Activated effector memory CD4-positive, alpha-beta T cell treated with Interleukin-2 at 50 U/mL for 16 hours (primary cell): ENCODE measurements around the gene ARMC2.
A peak's percentile ranks its signal among the peaks of the same experiment; 100 is the strongest.
"Not testable (repeated sequence)": the region's sequence is repeated elsewhere in the genome, so short reads cannot be mapped to it uniquely, and the experiment has no call there.

Experiments used
- DNase-seq: peaks from one replicate; pipeline ENCODE4 v3.0.0-alpha.2; 2020

The ARMC2 gene

DNA sequence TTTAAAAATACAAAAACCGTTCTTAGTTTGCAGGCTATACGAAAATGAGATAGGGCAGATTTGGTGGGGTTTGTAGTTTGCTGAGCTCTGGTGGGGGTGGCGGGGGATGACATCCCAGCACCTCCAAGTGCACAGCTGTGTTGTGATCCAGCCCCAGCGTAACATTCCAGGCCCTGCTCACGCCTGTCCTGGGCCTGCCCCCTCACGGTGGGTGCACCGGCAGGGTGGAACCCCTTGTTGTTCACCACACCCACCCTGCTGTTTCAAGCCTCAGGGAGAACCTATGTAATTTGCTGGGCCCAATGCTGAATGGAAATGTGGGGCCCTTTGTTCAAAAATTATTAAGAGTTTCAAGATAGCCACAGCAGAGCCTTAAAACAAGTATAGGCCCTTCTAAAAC, 25.0 kb downstream of the ARMC2 start:
- DNase-seq = no peak

DNA sequence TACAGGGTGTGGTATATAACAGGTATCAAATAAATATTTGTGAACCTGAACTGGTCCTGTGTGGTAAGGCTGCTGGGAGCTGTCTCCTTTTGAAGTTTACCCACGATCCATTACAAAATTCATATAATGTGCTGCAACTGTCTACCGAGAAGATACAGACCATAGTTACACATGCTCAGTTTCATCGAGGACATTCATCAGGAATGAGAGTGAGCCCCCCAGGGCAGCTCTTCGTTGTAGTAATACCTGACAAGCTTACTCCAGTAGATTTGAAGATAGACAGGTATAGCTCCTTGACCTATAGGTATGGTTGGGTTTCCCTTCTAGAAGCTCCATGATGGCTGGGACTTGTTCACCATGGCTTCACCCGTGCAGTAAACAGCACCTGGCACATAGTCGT, 25.7 kb downstream of the ARMC2 start:
- DNase-seq = no peak

DNA sequence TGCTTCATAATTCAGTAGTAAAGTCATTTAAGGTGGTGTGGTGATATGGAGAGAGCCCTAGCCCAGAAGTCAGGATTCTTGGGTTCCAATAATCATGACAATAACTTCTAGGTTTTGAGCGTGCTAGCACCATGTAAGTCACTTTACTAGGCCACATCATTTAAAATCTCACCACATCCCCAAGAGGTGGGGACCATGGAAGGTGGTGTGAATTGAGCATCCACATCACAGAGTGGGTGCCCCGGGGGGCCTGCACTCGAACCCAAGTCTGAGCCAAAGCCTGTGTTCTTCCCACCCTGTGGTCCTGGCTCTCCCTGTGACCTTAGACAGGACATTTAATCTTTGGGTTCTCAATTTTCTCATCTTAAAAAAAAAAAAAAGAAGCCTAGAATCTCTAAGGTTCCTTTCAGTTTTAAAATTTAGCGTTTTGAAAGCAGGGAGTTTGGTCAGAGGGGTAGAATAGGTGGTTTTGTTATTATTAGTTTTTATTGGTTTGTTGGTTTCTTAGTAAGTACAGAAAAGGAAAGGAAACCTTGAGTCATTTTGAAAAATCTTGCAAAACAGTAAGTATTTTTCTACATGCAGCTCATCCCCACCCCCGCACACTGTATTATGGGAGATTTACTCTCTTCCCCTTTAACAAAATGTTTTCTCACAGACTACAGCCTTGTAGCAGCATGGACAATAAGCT, 26.4 kb downstream of the ARMC2 start:
- peak; percentile 16 for DNase-seq

DNA sequence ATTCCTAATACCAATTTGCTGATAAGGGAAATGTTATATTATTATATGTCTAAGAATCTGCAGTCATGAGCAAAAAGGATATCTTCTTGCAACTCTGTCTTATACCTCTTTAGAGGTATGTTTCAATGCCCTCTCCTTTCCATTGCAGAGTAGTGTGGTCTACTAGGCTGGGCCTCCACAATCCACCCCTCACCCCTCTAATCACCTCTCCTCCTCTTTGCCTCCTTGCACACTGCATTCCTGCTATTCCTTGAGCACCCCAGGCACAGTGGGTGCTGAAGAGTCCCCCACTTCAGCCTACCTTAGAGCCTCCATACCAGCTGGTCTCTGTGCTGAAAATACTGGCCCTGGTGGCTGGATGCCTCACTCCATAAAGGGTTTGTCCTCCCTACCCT, 26.9 kb downstream of the ARMC2 start:
- no peak for DNase-seq

DNA sequence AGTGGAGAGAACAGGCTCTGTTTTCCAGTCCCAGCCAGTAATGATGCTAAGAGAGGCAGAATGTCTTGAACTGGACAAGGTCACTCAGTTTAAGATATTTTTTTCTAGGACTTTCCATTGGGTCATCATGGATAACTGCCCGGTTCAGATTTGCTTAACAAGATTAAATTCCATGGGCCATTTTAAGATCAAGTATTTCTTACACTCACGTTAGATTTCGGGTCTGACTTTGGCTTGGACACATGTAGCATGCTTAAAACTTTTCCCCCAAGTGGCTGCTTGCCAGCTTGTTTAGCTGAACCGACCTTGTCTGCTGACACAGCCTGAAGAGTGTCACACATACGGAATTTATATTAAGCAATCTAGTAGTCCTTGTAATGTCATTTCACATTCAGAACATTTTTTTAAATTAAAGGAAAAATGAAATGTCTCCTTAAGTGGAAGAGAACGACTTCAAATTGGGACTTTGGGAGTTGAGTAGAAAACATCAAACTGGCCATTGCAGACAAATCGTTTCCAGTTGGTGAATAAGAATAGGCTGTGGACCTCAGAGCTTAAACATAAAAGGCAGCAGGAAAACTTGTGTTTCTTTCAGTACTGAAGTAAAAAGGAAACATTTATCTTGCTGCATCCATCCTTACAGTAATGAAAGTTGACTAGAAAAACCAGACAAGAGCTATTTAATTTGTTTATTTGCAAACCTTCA, 29.0 kb downstream of the ARMC2 start:
- no peak for DNase-seq

DNA sequence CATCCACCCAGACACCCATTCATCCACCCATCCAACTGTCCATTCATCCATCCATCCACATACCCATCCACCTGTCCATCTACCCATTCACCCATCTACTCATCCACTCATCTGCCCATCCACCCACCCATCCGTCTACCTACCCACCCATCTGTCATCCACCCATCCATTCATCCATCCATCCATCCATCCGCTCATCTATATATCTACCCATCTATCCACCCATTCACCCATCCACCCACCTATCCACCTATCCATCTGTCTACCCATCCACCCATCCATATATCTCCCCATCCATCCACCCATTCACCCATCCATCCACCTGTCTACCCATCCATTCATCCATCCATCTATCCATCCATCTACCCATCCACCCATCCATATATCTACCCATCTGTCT, 30.7 kb downstream of the ARMC2 start:
- no peak for DNase-seq

DNA sequence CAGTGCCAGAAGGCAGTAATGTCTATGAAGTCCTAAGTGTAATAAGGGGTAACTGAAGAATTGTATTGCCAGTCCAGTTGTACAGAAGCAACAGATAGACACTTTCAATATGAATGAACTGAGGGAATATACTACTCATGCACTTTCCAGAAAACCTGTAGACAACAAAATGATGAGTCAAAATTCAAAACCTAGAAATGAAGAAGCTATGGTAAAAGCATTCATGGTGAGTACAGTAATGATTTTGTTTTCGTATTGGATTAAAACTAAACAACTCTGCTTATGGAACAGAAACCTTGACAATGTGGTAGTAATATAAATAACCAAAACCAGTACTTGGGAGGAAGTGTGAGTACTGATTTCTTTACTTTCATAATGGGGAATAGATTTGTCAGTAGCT, 35.0 kb downstream of the ARMC2 start:
- no peak for DNase-seq

DNA sequence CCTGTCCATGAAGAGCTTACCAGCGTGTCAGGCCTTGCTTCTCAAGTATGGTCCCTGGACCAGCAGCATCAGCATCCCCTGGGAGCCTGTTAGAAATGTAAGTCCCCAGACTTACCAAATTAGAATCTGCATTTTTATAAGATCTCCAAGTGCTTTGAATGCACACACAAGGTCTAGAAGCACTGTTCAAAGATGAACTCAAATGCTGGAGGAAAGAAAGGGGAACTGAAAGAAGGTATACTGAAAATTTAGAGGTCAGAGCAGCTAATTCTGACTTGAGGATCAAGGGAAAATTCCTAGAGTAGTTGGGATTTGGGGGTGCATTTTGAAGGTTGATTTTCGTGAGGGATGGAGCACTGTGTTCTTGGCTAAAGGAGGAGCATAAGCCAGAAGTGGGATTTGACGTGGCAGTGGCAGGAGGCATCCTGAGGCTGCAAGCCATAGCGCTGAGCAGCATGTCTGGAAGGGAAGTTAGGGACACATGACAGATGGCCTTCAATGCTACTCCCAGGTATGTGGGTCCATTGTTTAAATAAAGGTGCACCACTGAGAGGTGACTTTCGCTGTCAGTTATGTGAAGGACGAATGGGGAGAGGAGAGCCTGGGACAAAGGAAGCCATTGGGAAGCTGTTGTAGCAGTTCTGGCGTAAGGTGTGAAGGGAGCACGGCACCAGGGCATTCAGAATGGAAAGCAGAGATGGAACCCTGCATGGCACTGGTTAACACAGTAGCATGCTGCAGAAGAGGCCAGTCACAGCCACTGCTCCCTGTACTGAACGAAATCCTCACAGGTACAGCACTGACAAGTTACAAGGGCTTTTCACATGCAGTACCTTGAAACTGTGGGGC, 36.2 kb downstream of the ARMC2 start:
- DNase-seq = no peak

DNA sequence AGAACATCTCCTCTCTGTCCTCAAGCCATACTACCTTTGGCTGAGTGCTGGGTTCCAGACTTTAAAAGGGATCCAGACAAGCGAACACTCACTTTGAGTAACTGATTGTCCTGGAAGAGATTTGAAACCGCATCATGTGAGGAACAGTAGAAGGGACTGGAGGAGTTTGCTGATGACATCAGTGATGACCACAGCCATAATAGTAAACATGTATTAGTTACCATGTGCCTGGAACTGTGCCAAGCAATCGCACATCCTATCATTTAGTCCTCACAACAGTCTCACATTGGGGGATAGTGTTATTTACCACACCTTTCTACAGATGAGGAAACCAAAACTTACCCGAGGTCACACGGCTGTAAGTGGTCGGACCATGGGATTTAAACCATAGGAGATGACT, 39.8 kb downstream of the ARMC2 start:
- DNase-seq = no peak

DNA sequence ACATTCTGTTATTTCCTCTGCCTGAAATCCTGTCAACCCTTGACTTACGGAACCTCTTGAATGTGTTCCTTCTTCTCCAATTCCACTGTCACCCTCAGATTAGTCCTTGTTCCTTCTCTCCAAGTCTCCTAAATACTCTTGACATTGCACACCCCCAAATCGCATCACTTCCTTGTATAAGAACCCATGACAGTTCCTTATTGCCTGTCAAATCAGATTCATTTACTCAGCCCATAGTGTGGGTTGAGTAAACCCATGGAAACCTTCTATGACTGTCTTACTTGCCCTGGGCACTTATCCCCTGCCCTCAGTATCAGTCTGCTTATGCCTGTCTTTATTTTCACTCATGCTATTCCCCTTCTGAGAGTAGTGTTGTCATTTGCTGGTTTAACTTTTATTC, 40.5 kb downstream of the ARMC2 start:
- DNase-seq = no peak

DNA sequence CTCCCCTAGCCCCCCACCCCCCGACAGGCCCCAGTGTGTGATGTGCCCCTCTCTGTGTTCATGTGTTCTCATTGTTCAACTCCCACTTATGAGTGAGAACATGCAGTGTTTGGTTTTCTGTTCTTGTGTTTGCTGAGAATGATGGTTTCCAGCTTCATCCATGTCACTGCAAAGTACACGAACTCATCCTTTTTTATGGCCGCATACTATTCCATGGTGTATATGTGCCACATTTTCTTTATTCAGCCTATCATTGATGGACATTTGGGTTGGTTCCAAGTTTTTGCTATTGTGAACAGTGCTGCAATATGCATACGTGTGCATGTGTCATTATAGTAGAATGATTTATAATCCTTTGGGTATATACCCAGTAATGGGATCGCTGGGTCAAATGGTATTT, 42.7 kb downstream of the ARMC2 start:
- DNase-seq = not testable (repeated sequence)

DNA sequence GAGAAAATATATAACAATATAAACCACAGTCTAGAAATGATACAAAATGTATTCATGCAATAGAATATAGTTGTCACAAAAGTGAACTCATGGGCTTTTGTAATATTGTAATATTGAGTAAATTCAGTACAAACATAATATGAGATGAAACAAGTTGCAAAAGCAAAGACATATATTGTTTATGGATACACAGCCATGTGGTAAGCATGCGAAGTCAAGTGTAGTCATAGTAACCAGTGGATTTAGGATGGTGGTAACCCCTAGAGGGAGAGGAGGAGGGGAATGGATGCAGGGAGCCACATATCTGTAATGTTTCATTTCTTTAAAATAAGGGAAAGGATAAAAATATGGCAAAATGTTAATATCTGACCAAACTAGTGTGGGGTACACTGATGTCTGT, 47.3 kb downstream of the ARMC2 start:
- DNase-seq = no peak

DNA sequence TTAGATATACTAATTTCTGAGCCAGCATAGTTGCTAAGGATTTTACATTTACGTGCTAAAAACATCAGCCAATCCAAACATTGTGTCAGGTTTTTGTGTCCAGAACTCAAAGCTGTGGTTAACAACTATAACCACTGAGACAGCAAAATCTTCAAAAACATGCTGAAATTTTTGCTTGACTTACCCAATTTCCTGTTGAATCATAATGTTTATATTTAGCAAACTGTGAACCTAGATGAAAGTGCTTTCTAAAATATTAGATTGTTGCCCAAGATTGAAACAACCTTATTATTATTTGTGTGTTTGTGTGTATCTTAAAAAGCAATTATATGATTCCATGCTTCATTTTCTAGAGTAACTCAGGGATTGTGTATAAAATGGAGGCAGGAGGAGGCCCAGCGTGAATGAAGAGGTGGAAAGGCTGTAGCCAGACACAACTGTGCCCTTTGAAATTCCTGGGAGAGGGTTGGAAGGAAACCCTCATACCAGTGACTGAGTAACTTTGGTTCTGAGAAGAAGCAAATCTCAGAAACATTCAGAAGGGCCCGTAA, 48.0 kb downstream of the ARMC2 start:
- no peak for DNase-seq

DNA sequence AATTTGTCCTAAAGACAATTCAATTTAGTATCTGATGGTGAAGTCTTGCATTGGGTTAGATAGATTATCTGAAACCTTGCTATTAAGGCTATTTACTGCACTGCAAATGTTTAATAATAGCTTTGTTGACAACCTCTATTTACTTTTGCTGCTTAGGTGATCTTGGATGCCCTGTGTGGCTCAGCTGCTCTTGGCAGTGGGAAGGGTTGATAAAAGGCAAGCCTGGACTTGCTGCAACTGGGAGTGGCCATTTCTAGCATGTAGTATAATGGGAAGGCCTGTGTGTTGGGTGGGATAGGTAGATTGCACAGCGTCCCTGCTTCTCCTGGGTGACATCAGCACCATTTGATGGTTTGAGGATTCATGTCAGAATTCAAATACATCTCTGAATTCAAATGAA, 49.1 kb downstream of the ARMC2 start:
- no peak for DNase-seq

DNA sequence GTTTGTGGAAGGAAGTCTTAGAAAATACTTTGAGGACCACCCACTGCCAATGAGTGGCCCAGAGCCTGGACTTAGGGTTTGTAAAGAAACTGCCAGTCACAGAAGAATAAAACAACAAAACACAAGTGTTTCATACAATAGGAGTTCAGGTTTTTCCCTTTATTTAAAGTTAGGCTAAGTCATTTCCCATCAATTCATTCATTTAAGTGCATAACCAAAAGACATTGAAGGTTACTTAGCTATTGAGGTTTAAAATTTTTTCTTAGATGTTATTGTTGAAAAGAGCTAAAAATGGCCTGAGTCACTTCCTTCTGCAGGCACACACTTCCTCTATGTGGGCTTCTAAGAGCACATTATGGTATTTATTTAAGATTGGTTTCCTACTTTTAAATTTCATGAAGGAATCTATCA, 54.2 kb downstream of the ARMC2 start:
- DNase-seq = no peak

DNA sequence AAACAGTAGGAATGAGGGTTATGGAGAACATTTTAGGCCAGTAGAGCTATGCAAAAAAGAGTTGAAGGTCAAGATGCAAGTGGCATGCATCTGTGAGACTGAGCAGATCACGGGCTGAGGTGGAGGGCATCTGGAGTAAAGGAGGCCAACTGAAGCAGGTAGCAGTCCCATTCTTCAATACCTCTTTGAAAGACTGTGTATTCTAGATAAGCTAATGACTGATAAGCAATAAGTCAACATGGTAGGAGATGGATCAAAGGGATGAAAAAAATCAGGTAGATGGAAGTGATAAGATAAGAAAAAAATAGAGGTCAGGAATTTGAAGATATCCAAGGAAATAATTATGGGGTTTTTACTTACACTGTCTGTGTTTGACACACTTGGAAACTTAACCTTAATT, 55.6 kb downstream of the ARMC2 start:
- DNase-seq = no peak

DNA sequence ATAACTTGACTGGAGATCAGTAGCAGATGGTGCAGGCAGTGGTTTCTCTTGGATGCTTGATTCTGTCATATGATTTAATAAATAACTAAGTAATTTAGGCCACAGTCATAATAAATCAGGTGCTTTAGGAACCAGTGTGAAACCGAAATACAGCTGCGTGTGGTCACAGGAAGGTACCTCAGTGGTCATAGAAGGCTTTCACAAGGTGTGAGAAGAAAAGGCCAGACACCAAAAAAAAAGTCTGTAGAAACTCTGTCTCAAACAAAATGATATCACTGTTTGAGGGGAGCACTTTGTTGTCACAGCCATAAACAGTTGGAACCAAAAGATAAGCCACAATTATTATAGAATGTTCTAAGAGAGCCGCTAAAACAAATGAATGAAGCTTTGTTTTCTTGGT, 56.5 kb downstream of the ARMC2 start:
- DNase-seq = no peak

DNA sequence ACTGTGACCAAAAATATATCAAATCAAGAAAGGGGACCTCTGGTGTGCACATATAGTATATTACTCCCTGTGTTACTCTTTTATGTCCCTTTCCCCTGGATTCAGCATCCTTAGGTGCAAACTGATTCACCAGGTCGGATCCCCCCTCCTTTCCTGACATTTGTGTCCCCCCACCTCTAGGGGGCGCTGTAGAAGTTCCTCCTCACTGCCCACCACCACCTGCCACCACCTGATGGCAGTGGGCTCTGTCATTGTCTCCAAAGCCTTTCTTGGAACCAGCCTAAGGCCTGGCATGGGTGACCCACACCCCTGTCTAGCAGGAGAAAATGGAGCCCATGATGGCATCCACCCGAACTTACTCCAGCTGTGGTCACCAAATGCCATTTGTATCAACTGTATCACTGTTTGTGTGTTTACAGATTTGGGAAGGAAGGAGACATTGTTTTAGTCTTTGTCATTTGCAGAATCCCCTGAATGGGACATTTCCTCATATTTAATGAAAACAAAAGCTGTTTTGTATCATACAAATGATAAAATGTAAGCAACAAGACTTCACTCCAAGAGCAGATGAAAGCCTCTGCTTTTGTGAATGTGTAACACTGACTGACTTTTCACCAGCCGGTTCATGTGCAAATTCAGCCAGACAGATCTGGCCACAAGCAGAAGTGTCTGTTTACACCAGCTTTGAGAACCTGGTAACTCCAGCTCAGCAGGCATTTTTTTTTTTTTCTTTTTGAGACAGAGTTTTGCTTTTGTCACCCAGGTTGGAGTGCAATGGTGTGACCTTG, 66.2 kb downstream of the ARMC2 start:
- DNase-seq = no peak

DNA sequence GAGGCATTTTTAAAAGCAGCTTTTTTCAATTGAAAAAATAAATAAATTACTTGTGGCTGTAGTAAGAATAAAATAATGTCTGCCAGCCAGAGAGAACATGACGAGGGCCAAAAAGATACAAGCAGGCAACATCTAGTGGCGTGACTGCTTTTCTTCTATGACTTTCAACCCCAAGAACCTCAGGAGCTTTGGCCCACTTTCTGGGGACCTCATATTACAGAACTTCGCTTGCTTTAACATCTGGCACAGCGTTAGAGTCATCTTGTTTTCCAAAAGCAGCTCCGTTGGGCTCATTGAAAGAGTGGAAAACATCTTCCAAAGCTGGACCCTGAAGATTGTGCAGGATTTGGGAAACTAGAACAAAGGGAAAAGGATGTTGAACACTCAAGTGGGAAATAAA, 67.0 kb downstream of the ARMC2 start:
- DNase-seq = no peak

DNA sequence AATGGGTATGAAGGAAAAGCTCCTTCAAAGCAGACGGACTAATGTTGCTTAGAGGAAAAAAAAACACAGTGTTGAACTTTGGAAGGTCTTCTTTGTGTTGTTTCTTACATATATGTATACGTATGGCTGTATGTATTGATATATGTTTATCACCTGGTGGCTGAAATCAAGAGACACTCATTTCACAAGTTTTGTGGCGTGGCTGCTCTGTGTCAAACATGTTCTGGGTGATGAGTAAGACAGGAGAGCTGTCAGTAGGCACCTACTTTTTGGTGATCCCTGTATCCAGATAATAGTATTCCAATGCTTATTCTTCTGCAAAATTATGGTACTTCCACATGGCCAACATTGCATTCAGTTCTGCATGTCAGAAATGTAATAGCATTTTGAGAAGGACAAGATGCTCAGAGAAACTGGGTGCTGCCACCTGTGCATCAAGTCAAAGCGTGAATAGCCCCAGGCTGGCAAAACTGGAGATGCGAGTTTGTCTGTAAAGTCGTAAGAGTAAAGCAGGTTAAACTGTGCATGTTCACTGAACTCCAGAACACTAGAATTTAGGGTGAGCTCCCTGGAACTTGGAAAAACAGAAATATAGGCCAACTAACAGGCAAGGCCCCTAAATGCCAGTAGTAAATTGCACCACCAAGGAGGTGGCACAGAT, 67.9 kb downstream of the ARMC2 start:
- no peak for DNase-seq

DNA sequence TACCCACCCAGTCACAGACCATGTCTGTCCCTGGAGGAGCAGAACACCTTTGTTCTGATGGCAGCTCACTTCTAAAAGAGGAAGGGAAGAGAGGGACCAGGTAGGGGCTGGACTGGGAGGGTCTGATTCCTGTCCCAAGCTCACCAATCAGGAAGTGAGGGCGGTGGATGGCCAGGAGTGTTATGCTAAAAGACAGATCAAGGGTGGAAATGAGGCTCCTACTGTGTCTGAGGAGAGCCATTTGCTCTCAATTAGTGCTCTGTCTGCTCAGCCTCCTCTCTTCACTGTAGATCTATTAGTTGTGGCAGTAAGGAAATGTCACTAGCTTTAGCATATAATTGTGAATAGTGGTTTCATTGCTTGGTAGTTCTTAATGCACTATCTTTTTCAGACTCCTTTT, 72.5 kb downstream of the ARMC2 start:
- no peak for DNase-seq
